Lung (tissue), 12 donors: ENCODE measurements around the gene FHIP2A. TPM values are rescaled to one million over a fixed set of nuclear protein-coding genes. Genes with fewer than 3 reads are reported as not detected.
A peak's percentile ranks its signal among the peaks of the same experiment; 100 is the strongest.

Source experiments
- ATAC-seq: fragments of 200-7000 bp; cut with Tn5 transposase; one replicate; pipeline ENCODE4 v1.9.1; 2020; ENCODE audit warnings: moderate number of reproducible peaks; ENCODE audit not compliant: insufficient read depth, low FRiP score
- DNase-seq, 3 donors: peaks; one replicate each; pipeline ENCODE4 v3.0.0-alpha.2; 2013 to 2017
- H3K27ac ChIP-seq, 2 donors: one replicate each; pipeline ENCODE4 v1.5.1; 2013; ENCODE audit warnings: mild to moderate bottlenecking in 2 of 2, moderate library complexity in 2 of 2, control low read depth in 1 of 2, inconsistent platforms in 1 of 2, low read depth in 1 of 2, low read length in 1 of 2
- H3K27me3 ChIP-seq, 3 donors: one replicate each; pipeline ENCODE4 v1.5.1; 2013; ENCODE audit warnings: low read length in 2 of 3; ENCODE audit not compliant: control insufficient read depth in 3 of 3, insufficient read depth in 3 of 3
- H3K36me3 ChIP-seq, 4 donors: one replicate each; pipeline ENCODE4 v1.5.1; 2013; ENCODE audit warnings: low read length in 4 of 4, mild to moderate bottlenecking in 1 of 4, moderate library complexity in 1 of 4; ENCODE audit not compliant: control insufficient read depth in 4 of 4, insufficient read depth in 4 of 4
- H3K4me1 ChIP-seq, 5 donors: one replicate each; pipeline ENCODE4 v1.5.1; 2013; ENCODE audit warnings: low read length in 5 of 5, mild to moderate bottlenecking in 2 of 5, moderate library complexity in 1 of 5; ENCODE audit not compliant: control insufficient read depth in 5 of 5, insufficient read depth in 5 of 5
- H3K4me3 ChIP-seq: one replicate; pipeline ENCODE4 v1.5.1; 2013; ENCODE audit warnings: mild to moderate bottlenecking, control low read depth, moderate library complexity
- H3K9ac ChIP-seq, 2 donors: one replicate each; pipeline ENCODE4 v1.5.1; 2013; ENCODE audit warnings: low read length in 2 of 2, control low read depth in 1 of 2; ENCODE audit not compliant: insufficient read depth in 1 of 2
- H3K9me3 ChIP-seq, 4 donors: one replicate each; pipeline ENCODE4 v1.5.1; 2013; ENCODE audit warnings: low read length in 3 of 4, mild to moderate bottlenecking in 1 of 4, moderate library complexity in 1 of 4; ENCODE audit not compliant: control insufficient read depth in 4 of 4, insufficient read depth in 3 of 4
- CTCF ChIP-seq: IDR thresholded peaks from 2 replicates; pipeline ENCODE4 v1.5.1; 2012; ENCODE audit warnings: mild to moderate bottlenecking; ENCODE audit errors: control extremely low read depth, extremely low read depth
- WGBS, 2 donors: extraction: QIAGEN DNeasy Blood & Tissue Kit; methylation state at CpG; one replicate each; pipeline ENCODE4 v1.1.7; 2013; 5-methylcytosine and 5-hydroxymethylcytosine counted together
- polyA plus RNA-seq, 2 donors: library from polyadenylated mRNA; stranded (reverse); fragments of 200-250 nt; gene quantifications; one replicate each; pipeline ENCODE4 v1.2.1, GENCODE V29; 2013
- total RNA-seq, 2 donors: library from RNA; depleted of rRNA in 1 of 2; stranded (reverse); fragments of >200 nt in 1 of 2; gene quantifications; one replicate each; pipeline ENCODE4 v1.2.1, GENCODE V29; 2014 to 2021
- donor health status: control.
- donor health status: control.
- donor health status: Bipolar disorder and iron deficiency.
- donor health status: healthy.
- donor health status: DM: yes; HTN: yes; CAD: no.

Gene FHIP2A
- total and polyA plus RNA-seq, 4 donors, result 7.9 to 44.7 (median 17.8) TPM

DNA sequence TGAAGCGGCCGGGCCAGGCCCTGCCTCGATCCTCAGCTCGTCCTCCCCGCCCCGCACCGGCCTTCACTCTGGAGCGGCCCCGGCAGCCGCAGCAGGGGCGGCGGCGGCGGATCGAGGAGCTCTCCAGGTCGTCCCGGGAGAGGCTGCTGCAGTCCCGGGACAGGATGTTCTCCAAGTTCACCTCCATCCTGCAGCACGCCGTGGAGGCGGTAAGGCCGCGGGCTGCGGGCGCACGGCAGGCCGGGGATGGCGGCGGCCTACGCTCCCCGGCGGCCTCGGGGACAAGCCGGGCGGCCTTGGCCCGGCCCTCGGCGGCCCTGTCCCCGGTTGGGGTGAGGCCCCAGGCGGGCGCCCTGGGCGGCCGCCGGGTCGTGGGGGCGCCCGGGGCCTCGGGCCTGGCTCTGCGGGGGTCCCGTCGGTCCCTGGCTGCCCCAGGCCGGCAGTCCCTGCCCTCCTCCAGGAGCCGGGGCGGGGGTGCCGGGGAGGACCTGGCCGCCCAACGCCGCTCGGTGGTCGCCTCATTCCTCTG lies 399 bp downstream of the FHIP2A start:
- DNase-seq (peak in 2 of 3 donors; percentile 54 to 64), ATAC-seq (peak; percentile 59)
- 1% methylated on average over 49 to 60 of the region's 60 CpGs for WGBS, 2 donors
- Histone ChIP-seq H3K4me3 (peak overlapping the region; percentile 93), H3K4me1 (peaks cover 1 to 20% (median 15%) of the 10 kb centered on the region in 5 donors), H3K36me3 (peaks cover 0 to 3% (median 0%) of the 10 kb centered on the region in 4 donors), H3K27me3 (no peaks in the 10 kb centered on the region), H3K9me3 (no peaks in the 10 kb centered on the region), H3K27ac (peak overlapping the region; percentile 94 to 100), H3K9ac (peak overlapping the region; percentile 91 to 98)
- TF ChIP-seq CTCF, result no peak

DNA sequence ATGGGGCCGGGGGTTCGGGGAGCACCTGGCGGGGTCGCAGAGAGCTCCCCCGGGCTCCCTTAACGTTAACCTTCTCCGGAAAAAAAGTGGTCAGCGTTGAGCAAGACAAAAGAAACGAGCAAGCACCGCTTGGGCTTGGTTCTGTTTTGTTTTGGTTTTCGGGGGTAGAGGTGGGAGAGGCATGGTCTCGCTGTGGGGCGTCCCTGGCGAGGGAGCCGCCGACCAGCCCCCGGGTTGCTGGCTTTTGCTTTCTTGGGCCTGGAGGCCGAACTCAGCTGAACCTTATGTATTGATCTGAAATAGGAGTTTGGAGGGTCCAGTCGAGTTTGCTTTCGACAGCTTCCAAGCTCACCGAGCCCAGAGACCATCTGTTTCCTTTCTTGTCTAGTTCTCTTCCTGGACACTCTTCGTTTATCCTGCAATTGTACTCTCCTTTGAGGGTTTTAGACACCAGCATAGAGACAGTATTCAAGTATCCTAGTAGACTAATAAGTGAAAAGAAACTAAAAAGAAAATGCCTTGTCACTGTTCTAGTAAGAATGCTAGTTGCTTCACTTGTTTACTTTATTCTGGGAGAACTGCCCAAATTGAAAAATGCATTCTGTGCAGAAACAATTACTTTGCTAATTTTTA lies 980 bp downstream of the FHIP2A start:
- H3K4me1 ChIP-seq, result peaks cover 1 to 20% (median 15%) of the 10 kb centered on the region in 5 donors
- H3K27me3 ChIP-seq, result no peaks in the 10 kb centered on the region
- peaks cover 0 to 3% (median 0%) of the 10 kb centered on the region in 4 donors for H3K36me3 ChIP-seq
- no peak for TF ChIP-seq CTCF
- peak; percentile 59 to 93 (median 93) for DNase-seq
- H3K4me3 ChIP-seq, result peak overlapping the region; percentile 93
- peak; percentile 10 for ATAC-seq
- 1% methylated on average over 22 of the region's 22 CpGs for WGBS, 2 donors
- no peaks in the 10 kb centered on the region for H3K9me3 ChIP-seq
- H3K9ac ChIP-seq, result peak overlapping the region; percentile 91 to 98
- peak overlapping the region; percentile 94 to 100 for H3K27ac ChIP-seq

GRCh38 chr10:114823077-114823463 lies 1.5 kb downstream of the FHIP2A start:
- WGBS, 2 donors, result 2% methylated on average over 2 of the region's 2 CpGs
- H3K36me3 ChIP-seq, result peaks cover 0 to 3% (median 0%) of the 10 kb centered on the region in 4 donors
- no peak overlapping the region for H3K4me3 ChIP-seq
- H3K4me1 ChIP-seq, result peaks cover 1 to 20% (median 15%) of the 10 kb centered on the region in 5 donors
- no peaks in the 10 kb centered on the region for H3K27me3 ChIP-seq
- no peaks in the 10 kb centered on the region for H3K9me3 ChIP-seq
- no peak for ATAC-seq
- DNase-seq, result no peak
- H3K9ac ChIP-seq, result peak overlapping the region; percentile 91 to 98
- no peak for TF ChIP-seq CTCF
- peak overlapping the region in 1 of 2 donors; percentile 100 for H3K27ac ChIP-seq
